Prostate gland (tissue), 2 donors: Measurements from ENCODE around the gene CGB3. TPM values are rescaled to one million over a fixed set of nuclear protein-coding genes. Genes with fewer than 3 reads are reported as not detected.

Experiments used
- DNase-seq: peaks from one replicate; pipeline ENCODE4 v3.0.0-alpha.2; 2019; ENCODE audit warnings: low spot score
- H3K27ac ChIP-seq, 2 donors: fragments of 200-600 bp; sonication (generic); 2 replicates each; pipeline ENCODE4 v1.5.1; 2017 to 2019
- H3K27me3 ChIP-seq: fragments of 200-600 bp; sonication (generic); replicated peaks from 2 replicates; pipeline ENCODE4 v1.5.1; 2019; ENCODE audit not compliant: insufficient read depth
- H3K36me3 ChIP-seq, 2 donors: fragments of 200-600 bp; sonication (generic); 1 replicate in 1 of 2; 2 replicates in 1 of 2; pipeline versions ENCODE4 v1.5.1 to v1.8.1; 2017 to 2019
- H3K4me1 ChIP-seq: fragments of 200-600 bp; sonication (generic); replicated peaks from 2 replicates; pipeline ENCODE4 v1.5.1; 2019
- H3K4me3 ChIP-seq, 2 donors: fragments of 200-600 bp; sonication (generic); 2 replicates each; pipeline ENCODE4 v1.5.1; 2017 to 2019
- H3K9me3 ChIP-seq: fragments of 200-600 bp; sonication (generic); 2 replicates; pipeline ENCODE4 v1.5.1; 2017
- POLR2A ChIP-seq: fragments of 450-650 bp; IDR thresholded peaks from one replicate; pipeline ENCODE4 v1.6.1; 2016; ENCODE audit warnings: antibody characterized with exemption, mild to moderate bottlenecking
- POLR2AphosphoS5 ChIP-seq: sonication (generic); formaldehyde crosslinking; IDR thresholded peaks from one replicate; pipeline ENCODE4 v1.6.1; 2017; ENCODE audit warnings: antibody characterized with exemption
- WGBS: methylation state at CpG from one replicate; pipeline ENCODE4 v1.1.5; 2018; 5-methylcytosine and 5-hydroxymethylcytosine counted together
- intact Hi-C: fragments of 100-400 bp; cut with DNase I; formaldehyde crosslinking; loops from one replicate; pipeline ENCODE4 v1.14.2; 2022
- total RNA-seq, 2 donors: library from RNA; depleted of rRNA; stranded (reverse); fragments of >200 nt; gene quantifications; one replicate each; pipeline ENCODE4 v1.1.0, GENCODE V29; 2016
- TF ChIP-seq, protein P1 (sequence below), 4 experiments: fragments of 200-600 bp in 2 of 4; fragments of 450-650 bp in 2 of 4; sonication (generic) in 2 of 4; IDR thresholded peaks; 1 replicate in 3 of 4; 2 replicates in 1 of 4; pipeline ENCODE4 v1.5.1; 2016 to 2019; ENCODE audit warnings: antibody characterized with exemption in 4 of 4, mild to moderate bottlenecking in 2 of 4, moderate library complexity in 2 of 4

The CGB3 gene
- total RNA-seq, 2 donors from 2014 or later = not detected

DNA sequence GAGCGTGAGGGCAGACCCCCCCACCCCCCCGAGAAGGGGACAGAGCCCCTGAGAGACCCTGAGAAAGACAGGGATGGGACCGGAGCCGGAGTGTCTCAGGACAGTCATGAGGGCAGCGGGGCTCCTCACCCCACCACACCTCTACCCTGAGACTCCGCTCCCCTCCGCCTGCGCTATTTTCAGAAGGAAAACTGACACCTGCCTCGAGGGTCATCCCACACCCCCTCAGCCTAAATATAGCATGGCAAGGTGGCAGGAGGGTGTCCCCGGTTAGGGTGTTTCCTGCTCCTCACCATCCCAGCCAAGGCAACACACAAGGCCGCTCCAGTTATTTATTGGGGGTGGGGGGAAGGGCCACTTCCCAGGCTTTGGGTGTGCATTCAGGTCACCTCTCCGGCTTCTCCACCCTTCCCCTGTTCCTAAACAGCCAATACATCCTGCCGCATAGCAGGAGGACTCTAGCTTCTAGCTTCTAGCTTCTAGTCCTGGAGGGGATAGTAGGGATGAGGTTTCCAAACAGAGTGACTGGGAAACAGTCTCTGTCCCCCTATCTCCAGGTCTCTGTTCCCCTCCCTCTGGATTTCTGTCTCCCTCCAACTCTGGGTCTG is 41.9 kb upstream of the CGB3 start:
- no peaks in the 10 kb centered on the region for H3K9me3 ChIP-seq
- DNase-seq = no peak
- no peak overlapping the region for H3K4me3 ChIP-seq
- H3K4me1 ChIP-seq = no peaks in the 10 kb centered on the region
- H3K27ac ChIP-seq = no peak overlapping the region
- WGBS = 71% methylated on average over 13 of the region's 13 CpGs
- no peaks in the 10 kb centered on the region for H3K36me3 ChIP-seq
- no peaks in the 10 kb centered on the region for H3K27me3 ChIP-seq
- TF ChIP-seq POLR2A = no peak
- TF ChIP-seq, protein P1, sequence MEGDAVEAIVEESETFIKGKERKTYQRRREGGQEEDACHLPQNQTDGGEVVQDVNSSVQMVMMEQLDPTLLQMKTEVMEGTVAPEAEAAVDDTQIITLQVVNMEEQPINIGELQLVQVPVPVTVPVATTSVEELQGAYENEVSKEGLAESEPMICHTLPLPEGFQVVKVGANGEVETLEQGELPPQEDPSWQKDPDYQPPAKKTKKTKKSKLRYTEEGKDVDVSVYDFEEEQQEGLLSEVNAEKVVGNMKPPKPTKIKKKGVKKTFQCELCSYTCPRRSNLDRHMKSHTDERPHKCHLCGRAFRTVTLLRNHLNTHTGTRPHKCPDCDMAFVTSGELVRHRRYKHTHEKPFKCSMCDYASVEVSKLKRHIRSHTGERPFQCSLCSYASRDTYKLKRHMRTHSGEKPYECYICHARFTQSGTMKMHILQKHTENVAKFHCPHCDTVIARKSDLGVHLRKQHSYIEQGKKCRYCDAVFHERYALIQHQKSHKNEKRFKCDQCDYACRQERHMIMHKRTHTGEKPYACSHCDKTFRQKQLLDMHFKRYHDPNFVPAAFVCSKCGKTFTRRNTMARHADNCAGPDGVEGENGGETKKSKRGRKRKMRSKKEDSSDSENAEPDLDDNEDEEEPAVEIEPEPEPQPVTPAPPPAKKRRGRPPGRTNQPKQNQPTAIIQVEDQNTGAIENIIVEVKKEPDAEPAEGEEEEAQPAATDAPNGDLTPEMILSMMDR (IDR thresholded peaks at IDR 0.05) = no peak
- no peak for TF ChIP-seq POLR2AphosphoS5
- intact Hi-C loops = no loop called here

DNA sequence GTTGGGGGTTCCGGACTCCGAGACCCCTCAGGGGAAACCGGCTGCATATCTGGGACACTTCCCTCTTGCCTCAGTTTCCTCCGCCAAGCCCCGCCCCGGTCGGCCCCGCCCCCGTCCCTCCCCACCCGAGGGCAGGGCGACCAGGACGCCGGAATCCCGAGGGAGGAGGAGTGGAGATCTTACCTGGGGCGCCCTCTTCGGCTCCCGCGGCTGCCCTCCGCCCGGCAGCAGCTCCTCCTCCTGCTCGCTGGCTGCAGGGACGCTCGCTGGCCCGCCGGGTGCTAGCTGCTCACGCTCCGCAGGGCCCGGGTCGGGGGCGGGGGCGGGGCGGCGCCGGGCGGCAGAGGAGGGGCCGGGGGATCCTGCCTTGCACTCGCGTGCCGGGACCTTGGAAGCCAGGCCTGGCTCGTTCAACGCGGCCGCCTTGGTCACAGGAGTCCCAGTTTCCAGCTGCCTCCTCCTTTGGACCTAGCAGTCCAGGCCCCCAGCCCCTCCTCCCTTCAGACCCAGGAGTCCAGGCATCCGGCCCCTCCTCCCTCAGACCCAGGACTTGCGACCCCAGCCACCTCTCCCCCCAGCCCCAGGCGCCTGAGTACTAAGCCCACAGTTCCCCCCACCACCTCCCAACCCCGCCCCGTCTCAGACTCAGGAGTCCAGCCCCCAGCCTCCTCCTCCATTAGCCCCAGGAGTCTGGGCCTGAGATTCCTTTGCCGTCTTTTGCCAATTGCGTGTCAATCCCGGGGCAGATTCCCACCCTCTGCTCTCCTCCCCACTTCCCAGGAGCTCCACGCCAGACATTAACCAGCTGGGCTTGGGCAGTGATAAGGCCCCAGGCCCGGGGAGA is 40.9 kb upstream of the CGB3 start, which contains the start of gene NTF4:
Gene NTF4 (minus strand): TSS at position 51 of the 844 bp plus-strand sequence. CDS start 2,821 bp downstream, outside the sequence.
- H3K4me1 ChIP-seq = no peaks in the 10 kb centered on the region
- H3K9me3 ChIP-seq = no peaks in the 10 kb centered on the region
- WGBS = 7% methylated on average over 29 of the region's 53 CpGs
- peak within 1 kb of the TSS; percentile 70 to 76 for H3K27ac ChIP-seq
- no peak for TF ChIP-seq POLR2A
- TF ChIP-seq POLR2AphosphoS5 = no peak
- TF ChIP-seq, protein P1 (IDR thresholded peaks at IDR 0.05) = no peak
- peak; percentile 73 for DNase-seq
- intact Hi-C loops = no loop called here
- H3K36me3 ChIP-seq = no peaks in the 10 kb centered on the region
- peak within 1 kb of the TSS; percentile 25 to 29 for H3K4me3 ChIP-seq
- H3K27me3 ChIP-seq = no peaks in the 10 kb centered on the region

DNA sequence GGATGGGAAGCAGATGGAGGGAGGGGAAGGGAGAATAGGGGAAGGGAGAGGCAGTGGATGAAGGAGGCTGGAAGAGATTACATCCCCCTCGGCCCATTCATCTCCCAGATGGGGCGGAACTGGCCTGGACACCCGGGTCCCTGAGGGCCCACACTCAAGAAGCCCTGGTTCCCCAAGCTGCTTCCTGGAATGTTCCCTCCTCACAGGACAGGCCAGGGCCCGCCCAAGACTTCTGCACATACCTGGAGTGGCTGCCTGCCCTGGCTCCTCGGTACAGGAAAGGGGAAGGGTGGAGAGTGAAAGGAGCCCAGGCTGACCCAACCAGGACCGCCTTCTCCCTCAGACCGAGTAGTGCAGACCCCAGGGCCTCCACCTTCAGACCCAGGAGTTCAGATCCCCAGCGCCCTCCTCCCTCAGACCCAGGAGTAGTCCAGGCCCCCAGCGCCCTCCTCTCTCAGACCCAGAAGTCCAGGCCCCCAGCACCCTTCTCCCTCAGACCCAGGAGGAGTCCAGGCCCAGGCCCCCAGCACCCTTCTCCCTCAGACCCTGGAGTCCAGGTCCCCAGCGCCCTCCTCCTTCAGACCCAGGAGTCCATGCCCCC is 40.0 kb upstream of the CGB3 start:
- H3K27ac ChIP-seq = peak overlapping the region; percentile 70 to 76
- H3K4me3 ChIP-seq = peak overlapping the region; percentile 25 to 29
- DNase-seq = peak; percentile 79
- no peaks in the 10 kb centered on the region for H3K27me3 ChIP-seq
- H3K4me1 ChIP-seq = no peaks in the 10 kb centered on the region
- 31% methylated on average over 8 of the region's 10 CpGs for WGBS
- no peaks in the 10 kb centered on the region for H3K36me3 ChIP-seq
- TF ChIP-seq POLR2A (peak; percentile 57), POLR2AphosphoS5 (peak; percentile 74)
- TF ChIP-seq, protein P1 (IDR thresholded peaks at IDR 0.05) = no peak
- no peaks in the 10 kb centered on the region for H3K9me3 ChIP-seq
- intact Hi-C loops = no loop called here

DNA sequence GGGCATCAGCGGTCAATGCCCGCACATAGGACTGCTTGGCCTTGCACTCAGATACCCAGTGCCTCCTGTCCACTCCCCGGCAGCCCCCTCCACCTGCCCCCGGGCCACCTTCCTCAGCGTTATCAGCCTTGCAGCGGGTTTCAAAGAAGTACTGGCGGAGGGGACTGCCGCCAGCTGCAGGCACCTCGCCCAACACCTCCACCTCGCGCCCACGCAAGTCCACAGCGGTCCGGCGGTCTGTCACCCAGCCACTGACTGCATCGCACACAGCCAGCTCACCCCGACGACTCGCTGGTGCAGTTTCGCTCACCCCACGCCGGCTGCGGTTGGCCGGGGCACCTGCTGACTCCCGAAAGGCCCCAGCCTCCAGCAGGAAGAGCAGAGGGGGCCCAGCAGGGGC is 37.3 kb upstream of the CGB3 start:
- TF ChIP-seq POLR2AphosphoS5 (no peak), POLR2A (no peak)
- TF ChIP-seq, protein P1 (IDR thresholded peaks at IDR 0.05) = no peak
- Histone ChIP-seq H3K36me3 (no peaks in the 10 kb centered on the region), H3K27ac (no peak overlapping the region), H3K27me3 (no peaks in the 10 kb centered on the region), H3K4me1 (peaks cover 7% of the 10 kb centered on the region), H3K4me3 (no peak overlapping the region), H3K9me3 (no peaks in the 10 kb centered on the region)
- no peak for DNase-seq
- WGBS = 79% methylated on average over 21 of the region's 25 CpGs
- intact Hi-C loops = no loop called here
